GM18907 (cell line): ENCODE results near the gene FCN3.

ENCODE experiments used
- ATAC-seq: cut with Tn5 transposase; IDR thresholded peaks from one replicate; pipeline ENCODE4 v1.9.1; 2021; ENCODE audit warnings: mild to moderate bottlenecking, moderate library complexity; ENCODE audit not compliant: unreplicated experiment

Gene FCN3

GRCh38 chr1:27345272-27345671, 29.4 kb downstream of the FCN3 start:
- no peak for ATAC-seq

GRCh38 chr1:27343639-27344025, 31.0 kb downstream of the FCN3 start:
- no peak for ATAC-seq

GRCh38 chr1:27342778-27343638, 31.6 kb downstream of the FCN3 start:
- ATAC-seq = peak; percentile 48

- peak; percentile 14 for ATAC-seq
These were observed 32.2 kb downstream of the FCN3 start for GRCh38 chr1:27342391-27342777.

GRCh38 chr1:27341525-27342252, 32.9 kb downstream of the FCN3 start, which contains the start of gene SYTL1:
Gene SYTL1 (plus strand): TSS chr1:27342022. CDS start chr1:27345335, 3,313 bp downstream.
- peak; percentile 49 for ATAC-seq

GRCh38 chr1:27339213-27339612, 35.4 kb downstream of the FCN3 start:
- ATAC-seq = no peak

GRCh38 chr1:27338751-27339150, 35.9 kb downstream of the FCN3 start:
- no peak for ATAC-seq

GRCh38 chr1:27336756-27337155, 37.9 kb downstream of the FCN3 start:
- no peak for ATAC-seq

GRCh38 chr1:27335506-27336422, 38.9 kb downstream of the FCN3 start:
- no peak for ATAC-seq

GRCh38 chr1:27333717-27334279, 40.8 kb downstream of the FCN3 start:
- no peak for ATAC-seq

- ATAC-seq = no peak
These were observed 41.9 kb downstream of the FCN3 start for GRCh38 chr1:27332536-27333281.

- no peak for ATAC-seq
These were observed 42.7 kb downstream of the FCN3 start for GRCh38 chr1:27331922-27332321.

GRCh38 chr1:27331426-27331825, 43.2 kb downstream of the FCN3 start:
- no peak for ATAC-seq

- no peak for ATAC-seq
These were observed 43.8 kb downstream of the FCN3 start for GRCh38 chr1:27330786-27331185.

GRCh38 chr1:27327964-27328363, 46.7 kb downstream of the FCN3 start:
- no peak for ATAC-seq

GRCh38 chr1:27325286-27325685, 49.3 kb downstream of the FCN3 start:
- ATAC-seq = no peak

- peak; percentile 3 for ATAC-seq
These were observed 51.9 kb downstream of the FCN3 start for GRCh38 chr1:27322569-27323240.

- ATAC-seq = peak; percentile 90
These were observed 52.6 kb downstream of the FCN3 start, which contains the start of gene TMEM222 for GRCh38 chr1:27321813-27322568. Gene TMEM222 (plus strand): TSS chr1:27322163. CDS start chr1:27322198, 35 bp downstream.
